ENCODE measurements around the gene SH3GLB2.

Gene SH3GLB2

GRCh38 chr9:129028192-129028966, at the start of gene SH3GLB2:
SH3GLB2 (minus strand) TSS chr9:129028331; CDS start chr9:129028154, 177 bp downstream.
- DNase-seq = peak; percentile 19

DNA sequence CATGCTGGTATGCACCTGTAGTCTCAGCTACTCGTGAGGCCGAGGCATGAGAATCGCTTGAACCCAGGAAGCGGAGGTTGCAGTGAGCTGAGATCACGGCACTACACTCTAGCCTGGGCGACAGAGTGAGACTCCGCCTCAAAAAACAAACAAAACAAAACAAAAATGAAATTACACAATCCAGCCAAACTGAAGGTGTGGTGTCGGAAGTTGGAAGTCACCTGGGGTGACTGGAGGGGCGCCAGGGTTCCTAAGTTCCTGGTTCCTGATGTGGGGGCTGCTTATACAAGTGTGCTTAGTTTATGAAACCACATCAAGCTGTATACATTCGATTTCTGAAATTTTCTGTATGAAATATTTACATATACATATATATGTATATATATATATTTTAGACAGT, 49.1 kb upstream of the SH3GLB2 start:
- no peak for DNase-seq

DNA sequence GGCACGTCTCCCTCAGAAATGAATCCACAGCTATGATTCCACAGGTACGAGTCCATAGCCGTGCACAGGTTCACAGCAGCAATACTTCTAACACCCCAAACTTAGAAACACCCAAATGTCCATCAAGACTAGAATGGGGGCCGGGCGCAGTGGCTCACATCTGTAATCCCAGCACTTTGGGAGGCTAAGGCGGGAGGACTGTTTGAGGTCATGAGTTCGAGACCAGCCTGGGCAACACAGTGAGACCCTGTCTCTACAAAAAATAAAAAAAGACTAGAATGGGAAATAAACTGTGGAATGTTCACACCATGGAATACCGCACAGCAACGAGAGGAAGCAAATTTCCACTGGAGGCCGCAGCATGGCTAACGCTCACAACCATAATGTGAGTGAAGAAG, 48.5 kb upstream of the SH3GLB2 start:
- DNase-seq = no peak

DNA sequence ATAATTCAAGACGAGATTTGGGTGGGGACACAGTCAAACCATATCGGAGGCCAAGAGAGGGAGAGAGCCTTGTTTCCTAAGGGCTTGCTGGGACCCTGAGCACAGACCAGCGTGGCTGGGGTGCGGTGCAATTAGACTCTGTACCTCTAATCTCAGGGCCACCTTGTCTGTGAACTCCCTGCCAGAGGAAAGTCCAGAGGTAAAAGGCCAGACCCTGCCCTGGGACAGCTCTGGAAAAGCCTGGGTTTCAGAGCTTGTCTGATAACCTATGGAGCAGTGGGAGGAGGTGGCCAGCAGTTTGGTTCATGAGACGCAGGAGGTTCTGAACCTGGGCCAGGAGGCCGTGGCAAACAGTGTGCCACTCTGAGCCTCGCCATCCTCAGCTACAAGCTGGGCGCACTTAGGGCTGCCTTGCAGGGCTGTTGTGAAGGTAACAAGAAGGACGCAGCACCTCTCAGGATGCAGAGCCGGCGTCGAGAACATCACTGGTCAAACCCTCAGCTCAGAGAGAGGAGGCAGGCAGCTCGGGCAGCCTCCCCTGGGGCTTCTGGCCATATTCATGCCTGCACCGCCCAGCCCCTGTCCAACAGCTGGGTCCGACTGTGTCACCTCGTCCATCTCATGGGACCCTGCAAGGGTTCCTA, 48.0 kb upstream of the SH3GLB2 start:
- no peak for DNase-seq

- no peak for DNase-seq
Measured at GRCh38 chr9:129074106-129074505, 46.0 kb upstream of the SH3GLB2 start.

DNA sequence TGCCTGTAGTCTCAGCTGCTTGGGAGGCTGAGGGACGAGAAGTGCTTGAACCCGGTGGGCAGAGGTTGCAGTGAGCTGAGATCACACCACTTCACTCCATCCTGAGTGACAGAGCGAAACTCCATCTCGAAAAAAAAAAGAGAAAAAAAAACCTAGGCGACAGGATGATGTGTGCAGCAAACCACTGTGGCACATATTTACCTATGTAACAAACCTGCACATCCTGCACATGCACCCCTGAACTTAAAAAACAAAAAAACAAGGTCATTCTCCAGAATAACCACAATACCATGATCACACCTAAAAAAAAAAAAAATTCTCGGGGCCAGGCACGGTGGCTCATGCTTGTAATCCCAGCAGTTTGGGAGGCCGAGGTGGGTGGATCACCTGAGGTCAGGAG, 45.3 kb upstream of the SH3GLB2 start:
- no peak for DNase-seq

- no peak for DNase-seq
Measured at GRCh38 chr9:129072171-129072570, 44.0 kb upstream of the SH3GLB2 start.

DNA sequence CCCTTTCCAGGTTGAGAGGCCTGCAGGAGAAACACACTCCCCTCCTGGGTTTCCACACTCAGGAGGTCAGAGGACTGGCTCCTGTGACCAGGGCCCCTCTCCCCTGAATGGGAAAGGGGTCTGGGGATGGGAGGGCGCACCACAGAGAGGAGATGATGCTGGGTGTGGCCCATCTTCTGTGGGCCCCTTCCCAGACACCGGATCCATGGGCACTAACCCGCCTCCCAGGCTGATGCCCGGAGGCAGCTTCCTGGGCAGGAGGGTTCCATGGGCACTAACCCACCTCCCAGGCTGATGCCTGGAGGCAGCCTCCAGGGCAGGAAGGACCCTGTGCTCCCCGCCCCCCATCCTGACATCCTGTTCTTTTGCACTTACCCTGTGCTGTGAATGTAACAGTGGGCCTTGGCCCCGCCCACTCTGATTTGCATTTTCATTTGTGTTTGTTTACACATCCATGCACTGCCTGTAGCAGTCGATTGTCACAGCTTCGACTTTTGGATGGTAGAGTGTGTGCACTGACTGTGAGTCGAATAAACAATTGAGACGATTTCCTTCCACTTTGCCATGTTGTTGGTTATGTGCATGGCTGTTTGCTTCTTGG, 43.5 kb upstream of the SH3GLB2 start:
- DNase-seq = no peak

- DNase-seq = no peak
Measured at GRCh38 chr9:129070696-129071525, 42.8 kb upstream of the SH3GLB2 start.

GRCh38 chr9:129069862-129070641, 41.9 kb upstream of the SH3GLB2 start:
- no peak for DNase-seq

- DNase-seq = no peak
Measured at GRCh38 chr9:129068990-129069861, 41.1 kb upstream of the SH3GLB2 start.

DNA sequence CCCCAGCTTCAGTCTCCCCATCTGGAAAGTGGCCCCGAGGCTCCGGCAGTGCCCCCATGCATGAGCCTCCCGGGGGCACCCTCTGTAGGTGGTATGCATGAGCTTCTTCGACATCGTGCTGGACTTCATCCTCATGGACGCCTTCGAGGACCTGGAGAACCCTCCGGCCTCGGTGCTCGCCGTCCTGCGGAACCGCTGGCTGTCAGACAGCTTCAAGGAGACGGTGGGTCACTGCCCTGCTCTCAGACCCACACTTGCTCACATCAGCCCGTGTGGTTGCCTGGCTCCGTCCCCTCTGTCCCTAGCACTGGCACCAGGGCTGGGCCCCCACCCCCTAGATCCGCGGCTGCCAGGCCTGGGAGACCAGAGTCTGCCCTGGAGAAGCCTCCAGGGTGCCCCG, 40.0 kb upstream of the SH3GLB2 start:
- no peak for DNase-seq

DNA sequence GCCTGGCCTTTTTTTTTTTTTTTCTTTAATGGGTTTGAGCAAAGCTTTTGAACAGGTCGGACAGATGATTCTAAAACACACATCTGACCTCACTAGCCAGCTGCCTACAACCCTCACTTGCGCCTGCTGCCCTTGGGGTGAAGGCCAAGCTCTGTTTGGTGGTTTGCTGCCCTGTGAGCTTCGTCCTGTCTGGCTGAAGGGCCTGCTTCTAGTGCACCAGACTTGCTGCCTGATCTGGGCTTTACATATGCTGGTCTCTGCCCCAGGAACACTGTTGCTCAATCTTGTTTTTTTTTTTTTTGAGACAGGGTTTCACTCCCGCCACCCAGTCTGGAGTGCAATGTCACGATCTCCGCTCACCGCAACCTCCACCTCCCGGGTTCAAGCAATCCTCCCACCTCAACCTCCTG, 36.4 kb upstream of the SH3GLB2 start:
- no peak for DNase-seq

- DNase-seq = no peak
Measured at GRCh38 chr9:129063061-129063460, 34.9 kb upstream of the SH3GLB2 start.

- DNase-seq = no peak
Measured at GRCh38 chr9:129060991-129061390, 32.9 kb upstream of the SH3GLB2 start.

DNA sequence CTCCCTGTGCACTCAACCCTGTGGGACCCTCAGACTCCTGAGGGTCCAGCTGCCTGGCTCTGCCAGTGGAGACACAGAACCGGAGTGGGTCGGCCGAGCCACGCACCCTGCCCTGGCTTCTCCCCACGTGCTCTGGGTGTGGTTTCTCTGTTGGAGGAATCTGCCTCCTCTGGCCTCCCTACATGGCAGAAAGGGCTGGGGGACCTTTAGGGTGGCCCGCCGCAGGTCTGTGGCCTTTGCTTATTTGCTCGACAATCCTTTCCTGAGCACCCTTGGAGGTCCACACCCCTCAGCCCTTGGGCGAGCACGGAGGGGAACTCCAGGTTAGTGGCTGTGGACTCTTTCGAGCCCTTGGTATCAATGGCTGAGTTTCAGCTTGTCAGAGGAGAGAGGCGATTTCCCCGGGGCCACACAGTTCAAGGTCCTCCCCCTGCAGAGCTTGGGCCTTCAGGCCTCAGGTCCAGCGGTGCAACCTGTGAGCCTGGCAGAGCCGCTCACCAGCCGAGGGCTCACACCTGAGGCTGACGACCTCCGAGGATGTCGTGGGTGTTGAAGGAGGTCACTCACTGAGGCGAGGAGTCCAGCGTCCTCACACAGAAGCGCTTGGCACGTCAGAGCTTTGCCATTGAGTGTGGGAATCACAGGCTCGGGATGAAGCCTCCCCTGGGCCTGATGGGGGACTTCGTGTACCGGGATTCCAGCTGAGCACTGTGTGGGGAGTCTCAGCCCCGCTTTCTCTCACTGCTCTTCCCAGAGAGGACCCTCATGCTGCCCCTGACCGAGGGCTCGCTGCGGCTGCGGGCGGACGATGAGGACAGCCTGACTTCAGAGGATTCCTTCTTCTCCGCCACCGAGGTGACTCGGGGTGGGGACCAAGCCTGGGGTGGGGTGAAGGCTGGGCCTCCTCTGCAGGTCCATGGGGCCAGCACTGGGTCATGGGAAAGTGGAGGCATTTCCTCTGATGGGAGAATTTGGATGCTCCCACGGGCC, 32.0 kb upstream of the SH3GLB2 start:
- no peak for DNase-seq

- DNase-seq = no peak
Measured at GRCh38 chr9:129058965-129059795, 31.0 kb upstream of the SH3GLB2 start.

- DNase-seq = no peak
Measured at GRCh38 chr9:129054163-129054851, 26.2 kb upstream of the SH3GLB2 start.

DNA sequence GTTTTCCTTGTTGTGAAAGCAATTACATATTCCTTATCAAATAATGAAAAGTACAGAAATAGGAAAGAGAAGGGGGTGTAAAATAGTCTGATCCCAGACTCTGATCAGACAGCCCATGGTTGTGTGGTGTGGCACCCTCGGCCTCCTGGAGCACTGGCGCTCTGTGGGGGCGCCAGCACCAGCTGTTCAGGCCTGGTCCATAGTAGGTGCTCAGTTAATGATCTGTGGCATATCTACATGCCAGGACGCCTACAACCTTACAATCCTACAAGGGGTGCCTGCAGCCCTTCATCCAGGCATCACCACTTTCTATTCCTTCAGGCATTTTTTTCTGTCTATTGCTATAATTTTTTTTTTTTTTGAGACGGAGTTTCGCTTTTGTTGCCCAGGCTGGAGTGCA, 24.9 kb upstream of the SH3GLB2 start:
- DNase-seq = no peak
